NCI-H1417 (cell line): Measurements from ENCODE around the gene STX11.
"Not testable (repeated sequence)": the region's sequence is repeated elsewhere in the genome, so short reads cannot be mapped to it uniquely, and the experiment has no call there.

Experiments used
- DNase-seq, 3 experiments: peaks; one replicate each; lab custom pipeline; 2025; lab: John Stamatoyannopoulos, UW

STX11 gene

GRCh38 chr6:144149894-144150709 lies at the start of gene STX11:
Gene STX11, plus strand, starts transcription at chr6:144150517. Its CDS starts 36,111 bp downstream, at chr6:144186628.
- DNase-seq = peak; percentile 54 to 78 (median 78)

GRCh38 chr6:144103026-144103563 lies 47.2 kb upstream of the STX11 start:
- DNase-seq = no peak

- DNase-seq = no peak
Observed at GRCh38 chr6:144104488-144104887, 45.8 kb upstream of the STX11 start.

GRCh38 chr6:144104898-144105487 lies 45.3 kb upstream of the STX11 start:
- peak; percentile 66 to 92 (median 82) for DNase-seq

GRCh38 chr6:144106206-144106605 lies 44.1 kb upstream of the STX11 start:
- DNase-seq = no peak

- no peak for DNase-seq
Observed at GRCh38 chr6:144110210-144110609, 40.1 kb upstream of the STX11 start.

GRCh38 chr6:144113366-144113765 lies 37.0 kb upstream of the STX11 start:
- no peak for DNase-seq

GRCh38 chr6:144115219-144115618 lies 35.1 kb upstream of the STX11 start:
- no peak for DNase-seq

GRCh38 chr6:144119376-144119775 lies 30.9 kb upstream of the STX11 start:
- no peak for DNase-seq

- no peak for DNase-seq
Observed at GRCh38 chr6:144122861-144123260, 27.5 kb upstream of the STX11 start.

GRCh38 chr6:144123421-144123820 lies 26.9 kb upstream of the STX11 start:
- no peak for DNase-seq

GRCh38 chr6:144123836-144124235 lies 26.5 kb upstream of the STX11 start:
- DNase-seq = no peak

GRCh38 chr6:144127097-144127496 lies 23.2 kb upstream of the STX11 start:
- no peak for DNase-seq

- no peak for DNase-seq
Observed at GRCh38 chr6:144129469-144129868, 20.8 kb upstream of the STX11 start.

- no peak for DNase-seq
Observed at GRCh38 chr6:144131248-144131709, 19.0 kb upstream of the STX11 start.

- DNase-seq = not testable (repeated sequence)
Observed at GRCh38 chr6:144132167-144132690, 18.1 kb upstream of the STX11 start.

GRCh38 chr6:144133225-144133821 lies 17.0 kb upstream of the STX11 start:
- DNase-seq = peak in 1 of 3 experiments; percentile 60

- no peak for DNase-seq
Observed at GRCh38 chr6:144134176-144134575, 16.1 kb upstream of the STX11 start.

GRCh38 chr6:144134737-144135136 lies 15.6 kb upstream of the STX11 start:
- no peak for DNase-seq

- DNase-seq = no peak
Observed at GRCh38 chr6:144138542-144138941, 11.8 kb upstream of the STX11 start.

GRCh38 chr6:144139817-144140216 lies 10.5 kb upstream of the STX11 start:
- no peak for DNase-seq

- DNase-seq = no peak
Observed at GRCh38 chr6:144140867-144141266, 9.4 kb upstream of the STX11 start.
